Measurements from ENCODE around the gene ARHGAP26.
"Not testable (repeated sequence)": the region's sequence is repeated elsewhere in the genome, so short reads cannot be mapped to it uniquely, and the experiment has no call there.

ARHGAP26 gene

DNA sequence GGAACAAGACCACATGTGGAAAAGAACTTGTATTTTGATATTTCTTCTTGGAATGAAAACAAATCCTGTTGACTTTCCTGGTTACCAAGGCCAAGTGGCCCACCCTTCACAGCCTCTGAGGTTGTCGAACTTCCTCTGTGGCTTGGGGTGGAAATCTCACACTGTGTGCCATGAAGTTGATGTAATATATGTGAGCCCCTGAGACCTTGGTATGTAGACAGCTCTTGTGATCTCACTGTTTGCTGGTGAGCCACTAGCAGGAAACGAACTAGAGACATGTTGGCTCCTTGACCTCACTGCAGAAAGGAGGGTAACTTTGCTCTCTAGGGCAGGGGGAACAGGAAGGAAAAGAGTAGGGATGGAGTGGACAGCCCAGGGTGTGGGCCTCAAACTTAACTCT is 159.4 kb downstream of the ARHGAP26 start:
- DNase-seq (ENCODE audit: low read depth, low spot score) = no peak

DNA sequence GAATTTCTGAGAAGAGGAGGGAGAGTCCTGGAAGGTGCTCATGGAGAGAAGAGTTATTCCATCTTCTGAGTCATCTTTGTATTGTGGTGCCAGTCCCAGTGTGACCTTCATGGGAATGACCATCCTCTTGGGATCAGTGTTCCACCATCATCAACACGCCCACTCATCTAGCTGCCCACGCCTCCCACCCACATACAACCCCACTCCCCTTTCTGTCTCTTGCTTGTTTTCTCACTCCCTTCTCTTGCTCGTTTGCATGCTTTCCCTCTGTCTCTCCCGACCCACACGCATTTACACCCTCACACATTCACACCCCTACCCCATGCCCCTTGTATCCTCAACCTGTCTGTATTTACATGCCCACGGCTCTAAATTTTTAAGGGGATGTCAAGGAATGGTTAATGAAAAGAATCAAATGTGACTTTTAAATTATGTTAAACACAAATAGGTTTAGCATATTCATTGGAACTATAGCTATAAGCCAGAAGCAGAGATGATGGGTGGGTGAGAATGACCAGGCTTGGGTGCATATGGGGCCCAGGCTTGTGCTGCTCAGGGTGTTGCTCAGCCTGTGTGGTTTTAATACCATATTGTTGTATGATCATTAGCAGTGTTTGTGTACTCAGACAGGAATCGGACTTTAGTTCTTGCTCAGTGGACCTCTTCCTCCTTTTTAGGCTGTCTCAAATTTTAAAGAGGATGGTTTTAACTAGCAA is 160.4 kb downstream of the ARHGAP26 start:
- no peak for DNase-seq (ENCODE audit: low read depth, low spot score)

DNA sequence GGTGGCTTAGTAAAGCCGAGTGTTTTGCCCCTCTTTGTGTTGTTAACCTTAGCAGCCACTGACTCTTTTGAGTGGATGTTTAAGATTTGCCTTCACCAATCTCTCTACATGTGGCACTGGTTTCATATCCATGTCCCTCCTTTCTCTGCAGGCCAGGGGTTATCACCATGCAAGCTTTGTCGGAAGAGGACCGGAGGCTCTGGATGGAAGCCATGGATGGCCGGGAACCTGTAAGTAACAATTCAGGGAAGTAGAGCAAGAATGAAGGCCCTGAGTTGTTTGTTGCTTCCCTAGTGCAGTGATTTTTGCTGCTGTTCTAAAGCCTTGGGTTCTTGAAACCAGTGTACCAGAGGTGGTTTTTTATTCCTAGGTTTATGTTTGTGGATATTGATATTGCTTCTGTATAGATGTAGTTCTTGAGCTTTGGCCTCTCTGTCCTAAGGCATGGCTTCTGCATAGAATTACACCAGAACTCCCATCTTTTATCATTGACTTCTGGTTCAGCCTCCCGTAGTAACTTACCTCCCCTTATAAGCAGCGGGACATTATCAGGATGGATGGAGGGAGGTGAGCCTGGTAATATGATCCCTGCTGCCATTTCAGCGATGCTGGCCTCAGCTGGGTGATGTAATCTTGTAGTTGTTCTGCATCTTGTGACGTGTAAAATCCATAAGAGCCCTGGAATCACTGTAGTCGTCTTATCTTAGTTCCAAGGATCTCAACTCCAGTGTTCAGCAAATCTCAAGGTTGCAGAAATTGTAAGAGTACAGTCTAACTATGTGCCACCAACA is 161.9 kb downstream of the ARHGAP26 start:
- no peak for DNase-seq (ENCODE audit: low read depth, low spot score)

DNA sequence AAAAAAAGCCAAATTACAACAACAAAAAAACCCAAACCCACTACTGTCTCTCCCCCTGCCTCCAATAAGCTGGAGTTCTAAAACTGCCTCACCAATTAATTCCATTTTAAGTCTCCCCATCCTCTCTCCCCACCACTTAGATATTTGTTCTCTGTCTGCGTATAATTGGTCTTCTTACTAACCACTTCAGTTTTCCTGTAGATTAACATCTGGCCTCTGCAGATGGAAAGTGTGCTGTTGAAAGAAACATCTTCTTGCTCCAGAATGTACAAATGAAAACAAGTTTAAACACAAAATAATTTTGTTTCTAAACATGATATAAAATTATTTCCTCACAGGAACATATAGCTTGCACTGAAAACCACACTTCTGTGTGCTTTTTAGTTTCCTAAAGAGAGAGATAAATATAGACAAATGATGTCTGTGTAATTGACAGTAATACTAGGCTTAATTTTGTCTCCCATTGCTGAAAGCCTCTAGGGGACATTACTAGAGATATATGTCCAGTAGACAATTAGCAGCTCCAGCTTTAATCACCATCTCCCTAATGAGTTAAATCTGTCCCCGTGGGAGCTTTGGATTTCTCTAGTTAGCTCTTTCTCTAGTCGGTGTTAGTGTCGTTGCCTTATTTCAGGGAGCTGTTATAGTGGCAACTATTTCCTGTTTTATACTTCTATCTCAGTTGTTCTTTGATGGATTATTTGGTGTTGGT is 164.0 kb downstream of the ARHGAP26 start:
- DNase-seq (ENCODE audit: low read depth, low spot score) = no peak

DNA sequence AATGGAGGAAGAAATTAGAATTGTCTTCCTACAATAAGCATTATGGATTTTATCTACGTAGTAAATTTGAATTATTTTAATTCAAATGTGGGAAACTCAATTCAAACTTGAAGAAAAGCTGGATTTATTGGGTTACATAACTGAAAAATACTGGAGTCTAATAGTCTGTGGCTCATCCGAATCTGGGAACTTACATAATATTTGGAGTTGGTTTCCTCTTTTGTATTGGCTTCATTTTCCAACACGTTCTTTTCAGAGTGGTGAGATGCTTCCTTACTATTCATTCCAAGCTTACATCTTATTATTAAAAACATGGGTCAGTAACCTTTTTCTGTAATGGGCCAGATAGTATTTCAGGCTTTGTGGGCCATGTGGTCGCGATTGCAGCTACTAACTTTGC is 164.8 kb downstream of the ARHGAP26 start:
- no peak for DNase-seq (ENCODE audit: low read depth, low spot score)

DNA sequence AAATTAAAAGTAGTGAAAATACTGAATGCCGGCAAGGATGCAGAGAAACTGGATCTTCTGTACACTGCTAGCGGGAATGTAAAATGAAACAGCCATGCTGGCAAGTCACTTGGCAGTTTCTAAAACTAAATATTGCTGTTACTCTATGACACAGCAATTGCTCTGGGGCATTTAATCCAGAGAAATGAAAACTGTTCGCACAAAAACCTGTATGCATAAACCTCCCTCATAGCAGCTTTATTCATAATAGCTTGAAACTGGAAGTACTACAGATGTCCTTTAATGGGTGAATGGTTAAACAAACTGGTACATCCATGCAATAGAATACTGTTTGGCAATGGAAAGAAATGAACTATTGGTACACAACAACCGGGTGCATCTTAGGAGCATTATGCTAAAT is 167.2 kb downstream of the ARHGAP26 start:
- no peak for DNase-seq (ENCODE audit: low read depth, low spot score)

DNA sequence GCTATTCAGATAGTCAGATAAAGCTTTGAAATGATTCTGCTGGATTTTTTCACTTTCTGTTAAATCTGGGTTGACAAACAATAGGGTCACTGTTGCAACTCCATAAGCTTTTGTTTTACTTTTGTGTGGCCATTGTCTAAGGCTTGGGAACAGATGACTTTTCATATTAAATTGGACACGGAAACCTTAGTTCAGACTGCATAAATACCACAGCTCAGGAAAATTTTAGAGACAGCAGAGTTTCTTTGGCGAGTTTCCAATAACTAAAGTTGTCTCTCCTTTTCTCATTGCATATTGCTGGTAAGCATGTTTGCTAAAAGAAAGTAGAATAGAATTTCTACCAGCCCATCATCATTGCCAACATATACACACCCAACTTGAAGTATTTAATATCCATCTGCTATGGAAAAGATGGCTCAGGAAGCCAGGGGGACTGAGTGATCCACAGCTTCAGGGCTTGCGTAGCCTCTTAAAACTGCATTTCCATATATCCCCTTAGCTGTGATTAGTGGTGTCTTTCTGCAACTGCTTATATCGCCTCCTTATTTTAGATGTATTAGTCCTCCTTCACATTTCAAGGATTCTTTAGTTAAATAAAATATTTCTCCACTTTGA is 168.2 kb downstream of the ARHGAP26 start:
- DNase-seq (ENCODE audit: low read depth, low spot score) = no peak

DNA sequence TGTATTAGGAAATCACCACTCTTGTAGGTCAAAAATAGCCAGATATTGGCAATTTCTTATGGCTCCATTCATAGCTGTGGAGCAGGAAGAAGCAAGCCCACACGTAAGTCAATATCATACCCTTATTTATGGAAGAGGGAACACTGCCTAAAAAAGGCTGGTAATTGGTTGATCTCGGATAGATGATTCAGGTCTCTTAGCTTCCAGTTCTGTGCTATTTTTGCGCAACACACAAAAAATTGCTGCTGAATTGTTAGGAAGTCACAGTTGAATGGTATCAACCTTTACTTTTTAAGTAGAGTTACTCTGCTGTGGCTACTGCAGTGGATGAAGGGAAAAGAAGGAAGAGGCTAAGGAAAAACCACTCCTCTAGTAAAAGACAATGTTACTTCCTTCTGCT is 168.8 kb downstream of the ARHGAP26 start:
- no peak for DNase-seq (ENCODE audit: low read depth, low spot score)

DNA sequence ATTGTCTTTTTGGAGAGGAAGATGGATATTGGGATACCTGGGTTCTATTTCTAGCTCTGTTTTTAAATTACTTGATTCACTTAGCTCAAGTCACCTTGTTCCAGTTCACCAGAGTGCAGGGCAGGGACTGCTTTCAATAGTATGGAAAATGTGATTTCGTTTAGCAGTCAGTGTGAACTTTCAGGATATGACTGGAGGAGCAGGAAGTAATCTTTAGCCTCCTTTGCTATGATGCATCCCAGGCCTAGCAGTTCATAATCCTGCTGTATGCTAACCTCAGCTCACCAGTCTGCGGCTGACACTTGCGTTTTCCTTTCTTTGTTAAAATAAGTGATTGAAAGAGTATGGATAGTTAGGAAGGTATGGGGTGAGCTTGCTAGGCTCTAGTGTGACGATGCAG is 169.7 kb downstream of the ARHGAP26 start:
- no peak for DNase-seq (ENCODE audit: low read depth, low spot score)

DNA sequence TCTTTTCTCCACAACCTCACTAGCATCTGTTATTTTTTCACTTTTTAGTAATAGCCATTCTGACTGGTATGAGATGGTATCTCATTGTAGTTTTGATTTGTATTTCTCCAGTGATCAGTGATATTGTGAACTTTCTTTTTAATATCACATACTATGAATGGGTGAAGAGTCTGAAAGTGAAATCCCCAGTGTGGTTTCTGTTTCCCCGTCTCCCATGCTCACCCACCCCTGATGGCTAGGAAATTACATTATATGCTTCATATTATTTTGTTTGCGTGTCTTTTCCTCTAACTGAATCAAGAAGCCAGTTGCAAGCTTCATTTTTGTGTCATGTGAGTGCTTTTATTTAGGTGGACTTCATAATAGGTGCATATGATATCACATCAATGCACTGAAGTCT is 171.1 kb downstream of the ARHGAP26 start:
- no peak for DNase-seq (ENCODE audit: low read depth, low spot score)

DNA sequence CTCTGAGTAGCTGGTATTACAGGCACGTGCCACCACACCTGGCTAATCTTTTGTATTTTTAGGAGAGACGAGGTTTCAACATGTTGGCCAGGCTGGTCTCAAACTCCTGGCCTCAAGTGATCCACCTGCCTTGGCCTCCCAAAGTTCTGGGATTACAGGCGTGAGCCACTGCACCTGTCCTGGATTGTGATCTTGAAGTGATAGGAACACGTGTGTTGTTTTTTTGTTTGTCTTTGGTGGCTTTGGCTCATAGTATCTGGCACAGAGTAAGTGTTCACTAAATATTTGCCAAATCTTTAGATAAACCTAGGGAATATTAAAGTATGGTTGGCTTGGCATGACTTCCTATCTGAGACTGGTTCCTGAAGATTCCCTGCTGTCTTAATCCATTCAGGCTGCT is 172.7 kb downstream of the ARHGAP26 start:
- no peak for DNase-seq (ENCODE audit: low read depth, low spot score)

DNA sequence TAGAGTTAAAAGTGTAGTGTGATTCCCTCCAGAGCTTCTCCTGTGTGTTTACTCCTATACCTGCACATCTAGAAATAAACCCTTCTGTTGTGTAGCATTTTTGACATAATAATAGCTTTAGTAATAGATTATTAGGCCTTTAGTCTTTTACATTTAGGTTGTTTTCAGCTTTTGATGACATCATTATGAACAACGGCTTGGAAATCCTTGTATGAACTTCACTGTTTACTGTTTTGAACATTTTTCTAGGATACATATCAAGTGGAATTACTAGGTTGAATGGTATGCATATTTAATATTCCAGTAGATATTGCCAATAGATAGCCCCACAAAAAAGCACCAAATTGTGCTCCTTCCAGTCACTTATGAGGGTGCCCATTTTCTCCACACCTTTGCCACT is 174.0 kb downstream of the ARHGAP26 start:
- DNase-seq (ENCODE audit: low read depth, low spot score) = no peak

DNA sequence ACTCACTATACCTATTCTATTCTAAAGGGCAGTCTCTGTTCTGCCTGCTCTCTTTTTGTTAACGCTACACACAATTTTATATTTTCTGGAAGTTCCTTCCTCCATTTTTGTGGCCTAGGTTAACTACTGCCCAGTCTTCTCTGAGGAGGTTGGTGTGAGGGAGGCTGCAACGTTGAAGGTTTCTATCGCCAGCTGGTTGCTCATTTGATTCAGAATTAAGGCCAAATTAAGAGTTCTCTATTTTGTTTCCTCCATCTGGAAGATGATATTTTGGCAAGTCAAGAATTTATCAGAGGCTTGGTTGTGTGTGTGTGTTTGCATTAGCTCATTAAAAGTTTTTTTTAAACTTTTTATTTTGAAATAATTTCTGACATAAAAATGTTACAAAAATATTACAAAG is 175.1 kb downstream of the ARHGAP26 start:
- DNase-seq (ENCODE audit: low read depth, low spot score) = no peak

DNA sequence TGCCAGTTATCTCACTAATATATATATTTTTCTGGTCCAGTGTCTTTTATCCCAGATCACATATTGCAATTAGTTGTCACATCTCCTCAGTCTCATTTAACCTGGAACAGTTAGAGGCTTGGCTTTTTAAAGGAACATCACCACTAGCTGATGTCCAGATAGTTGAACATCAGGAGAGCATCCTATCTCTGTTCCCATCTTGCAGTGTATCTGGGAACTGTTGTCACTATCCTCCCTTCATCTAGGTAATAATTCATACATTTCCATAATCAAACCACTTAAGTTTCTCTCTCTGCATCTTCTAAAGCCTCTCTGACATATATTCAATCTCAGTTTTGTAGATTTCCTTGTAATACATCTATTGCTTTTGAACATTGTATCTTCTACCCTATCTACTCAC is 175.7 kb downstream of the ARHGAP26 start:
- no peak for DNase-seq (ENCODE audit: low read depth, low spot score)

DNA sequence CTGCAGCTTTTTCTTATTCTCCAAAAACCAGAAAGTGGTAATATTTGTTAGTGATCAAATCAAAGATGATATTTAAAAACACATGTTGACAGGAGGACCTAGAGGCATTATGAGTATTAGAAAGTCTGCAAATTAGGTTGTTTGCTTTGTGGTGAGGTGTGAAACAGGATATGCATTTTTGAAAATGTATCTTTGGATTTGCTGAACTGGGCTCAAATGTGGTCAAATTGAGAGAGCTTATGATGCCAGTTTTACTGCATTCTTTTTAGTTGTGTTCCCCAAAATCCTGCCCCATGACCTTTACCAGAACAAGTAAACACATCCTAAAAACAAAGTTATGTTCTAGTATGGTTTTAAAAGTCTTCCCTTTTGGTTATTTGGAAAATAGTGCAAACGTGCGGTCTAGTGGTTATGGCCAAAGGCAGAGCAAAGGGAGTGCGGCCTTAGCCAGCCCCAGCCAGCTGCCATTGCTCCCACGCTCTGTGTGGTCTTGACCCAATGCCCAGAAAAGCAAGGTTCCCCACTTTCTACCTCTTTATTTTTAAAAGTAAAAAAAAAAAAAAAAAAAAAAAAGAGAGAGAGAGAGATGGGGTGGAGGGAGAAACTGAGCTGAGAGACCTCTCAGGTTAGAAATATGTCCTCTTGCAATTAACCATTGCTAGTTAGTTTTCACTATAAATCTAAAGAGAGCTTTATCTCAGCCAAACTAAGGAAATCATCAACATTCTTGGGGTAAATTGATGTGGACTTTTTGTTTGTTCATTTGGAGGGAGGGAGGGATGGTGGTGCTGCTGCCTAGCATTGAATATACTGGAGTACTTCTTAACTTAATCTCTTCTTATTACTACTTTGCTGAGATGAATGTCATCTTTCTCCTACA is 176.6 kb downstream of the ARHGAP26 start:
- DNase-seq (ENCODE audit: low read depth, low spot score) = no peak

DNA sequence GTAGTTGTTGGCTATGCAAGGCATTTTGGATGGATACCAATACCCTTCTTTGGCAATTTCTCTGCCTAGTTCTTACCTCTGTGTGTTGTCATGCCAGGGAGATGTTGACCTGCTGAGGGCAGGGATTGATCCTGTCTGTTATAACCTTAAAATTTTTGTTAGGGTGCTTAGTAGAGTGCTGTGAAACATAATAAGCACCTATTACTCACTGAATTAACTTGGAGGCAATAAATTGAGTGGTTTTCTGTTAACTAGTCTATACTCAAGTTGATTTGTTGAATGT is 177.2 kb downstream of the ARHGAP26 start:
- DNase-seq (ENCODE audit: low read depth, low spot score) = no peak

DNA sequence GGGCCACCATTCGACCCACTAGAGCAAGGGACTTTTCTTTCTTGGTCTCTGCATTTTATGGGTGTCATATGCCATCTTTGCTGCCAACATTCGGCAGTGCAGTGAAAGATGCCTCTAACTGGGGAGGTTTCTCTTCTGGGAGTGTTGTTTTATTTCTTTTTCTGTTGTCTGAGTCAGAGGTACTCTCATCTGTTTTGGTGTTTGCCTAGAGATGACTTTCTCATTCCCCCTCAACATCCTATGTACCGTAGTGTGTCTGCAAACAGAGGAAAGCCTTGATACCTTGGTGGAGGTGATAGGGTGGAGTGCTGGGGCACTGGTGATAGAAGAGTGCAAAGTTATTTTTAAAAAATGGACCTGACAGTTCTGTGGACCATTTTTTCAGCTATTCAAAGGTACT is 182.1 kb downstream of the ARHGAP26 start:
- DNase-seq (ENCODE audit: low read depth, low spot score) = no peak

DNA sequence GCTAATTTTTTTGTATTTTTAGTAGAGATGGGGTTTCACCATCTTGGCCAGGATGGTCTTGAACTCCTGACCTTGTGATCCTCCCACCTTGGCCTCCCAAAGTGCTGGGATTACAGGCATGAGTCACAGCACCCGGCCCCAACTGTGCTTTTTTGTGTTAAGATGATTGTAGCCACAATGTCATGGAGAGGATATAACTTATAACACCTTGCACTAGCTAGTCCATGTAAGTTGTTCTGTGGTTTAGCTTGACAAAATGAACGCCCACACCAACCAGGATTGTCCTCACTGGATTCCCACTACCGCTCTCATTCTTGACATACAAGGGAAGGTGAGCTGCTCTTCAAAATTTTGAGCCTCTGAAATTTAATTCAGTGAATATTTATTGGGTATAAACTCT is 182.7 kb downstream of the ARHGAP26 start:
- DNase-seq (ENCODE audit: low read depth, low spot score) = not testable (repeated sequence)

DNA sequence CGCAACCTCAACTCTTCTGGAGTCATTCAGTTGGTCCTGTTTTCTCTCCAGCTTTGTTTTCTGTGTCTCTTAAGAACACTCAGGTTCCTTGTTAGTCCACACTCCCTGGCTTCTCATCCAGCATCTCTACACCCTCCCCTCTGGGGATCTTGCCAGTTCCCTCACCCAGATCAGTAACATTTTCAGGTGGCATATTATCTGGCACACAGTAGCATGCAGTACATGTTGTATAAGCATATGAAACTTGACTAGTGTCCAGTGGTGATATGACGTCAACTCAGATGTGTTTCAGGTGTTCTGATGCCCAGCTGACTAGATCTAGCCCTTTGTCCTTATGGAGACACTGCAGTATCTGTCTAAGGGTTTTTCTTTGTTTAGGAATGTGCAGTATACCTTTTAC is 184.3 kb downstream of the ARHGAP26 start:
- no peak for DNase-seq (ENCODE audit: low read depth, low spot score)

DNA sequence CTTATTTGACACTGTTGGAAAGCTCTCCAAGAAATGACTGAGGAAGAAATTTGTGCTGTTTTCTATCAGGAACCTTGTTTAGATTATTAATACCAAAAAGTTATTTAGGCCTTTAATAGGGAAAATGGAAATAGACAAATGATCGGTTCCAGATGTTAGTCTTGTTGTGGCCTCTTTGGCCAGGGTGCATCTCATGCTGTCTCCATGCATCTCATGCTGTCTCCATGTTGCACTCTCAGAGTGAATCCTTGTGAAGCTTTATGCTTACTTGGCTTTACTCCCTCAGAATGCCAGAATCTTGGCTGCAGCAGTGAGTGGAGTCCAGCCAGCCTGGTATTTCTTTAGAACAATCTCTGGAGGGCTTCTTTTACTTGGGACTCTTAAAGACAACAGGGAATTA is 185.5 kb downstream of the ARHGAP26 start:
- no peak for DNase-seq (ENCODE audit: low read depth, low spot score)

DNA sequence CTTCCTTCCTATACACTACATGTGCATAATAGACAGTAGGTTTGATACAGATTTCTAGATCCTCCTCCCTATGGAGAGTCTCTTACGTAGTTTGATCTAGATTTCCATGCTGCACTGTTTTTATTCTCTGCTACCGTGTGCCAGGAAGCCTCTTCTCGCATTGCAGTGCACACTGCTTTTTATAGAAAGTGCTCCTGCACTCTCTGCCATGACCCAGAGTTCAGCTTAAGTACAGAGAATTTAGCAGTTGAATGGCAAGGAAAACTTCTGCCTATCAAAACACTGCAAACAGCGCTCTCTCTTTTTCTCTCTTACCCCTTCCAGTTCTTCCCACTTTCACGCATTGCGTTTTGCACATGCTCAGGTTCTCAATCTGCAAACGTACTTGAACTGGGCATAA is 187.4 kb downstream of the ARHGAP26 start:
- no peak for DNase-seq (ENCODE audit: low read depth, low spot score)
